Gastroesophageal sphincter (tissue), 4 donors: ENCODE results near the gene LBHD1. TPM values are rescaled to one million over a fixed set of nuclear protein-coding genes. Genes with fewer than 3 reads are reported as not detected.

Source experiments
- ATAC-seq: fragments of 150-250 bp; one replicate; pipeline ENCODE4 v1.9.1; 2016; ENCODE audit warnings: mild to moderate bottlenecking, moderate library complexity
- H3K27ac ChIP-seq, 4 donors: fragments of 200-600 bp; sonication (generic) in 3 of 4; 1 replicate in 3 of 4; 2 replicates in 1 of 4; pipeline ENCODE4 v1.5.1; 2016 to 2019
- H3K27me3 ChIP-seq: fragments of 200-600 bp; sonication (generic); one replicate; pipeline ENCODE4 v1.5.1; 2019
- H3K36me3 ChIP-seq, 2 donors: fragments of 200-600 bp; sonication (generic); one replicate each; pipeline ENCODE4 v1.5.1; 2019; ENCODE audit warnings: control low read depth in 1 of 2
- H3K4me1 ChIP-seq, 3 donors: fragments of 200-600 bp; sonication (generic); 1 replicate in 2 of 3; 2 replicates in 1 of 3; pipeline ENCODE4 v1.5.1; 2016 to 2019; ENCODE audit warnings: control low read depth in 2 of 3
- H3K4me3 ChIP-seq, 2 donors: fragments of 200-600 bp; sonication (generic); one replicate each; pipeline ENCODE4 v1.5.1; 2019; ENCODE audit warnings: mild to moderate bottlenecking in 1 of 2, moderate library complexity in 1 of 2
- H3K9me3 ChIP-seq, 3 donors: fragments of 200-600 bp; sonication (generic); one replicate each; pipeline ENCODE4 v1.5.1; 2017 to 2019; ENCODE audit warnings: control low read depth in 2 of 3
- EP300 ChIP-seq: sonication (generic); formaldehyde crosslinking; IDR thresholded peaks from one replicate; pipeline ENCODE4 v1.6.1; 2017; ENCODE audit warnings: antibody characterized with exemption, mild to moderate bottlenecking
- POLR2A ChIP-seq, 2 donors: fragments of 450-650 bp; IDR thresholded peaks; one replicate each; pipeline ENCODE4 v1.6.1; 2017; ENCODE audit warnings: antibody characterized with exemption in 2 of 2, mild to moderate bottlenecking in 2 of 2, moderate library complexity in 1 of 2
- POLR2AphosphoS5 ChIP-seq: sonication (generic); formaldehyde crosslinking; IDR thresholded peaks from one replicate; pipeline ENCODE4 v1.6.1; 2017; ENCODE audit warnings: antibody characterized with exemption
- WGBS, 2 donors: methylation state at CpG; one replicate each; pipeline ENCODE4 v1.1.5; 2018; ENCODE audit warnings: low coverage in 1 of 2; 5-methylcytosine and 5-hydroxymethylcytosine counted together
- total RNA-seq, 4 donors: library from RNA; depleted of rRNA; stranded (reverse); fragments of >200 nt; gene quantifications; one replicate each; pipeline ENCODE4 v1.1.0, GENCODE V29; 2016
- TF ChIP-seq, protein P1 (sequence below), 4 experiments: fragments of 200-600 bp in 2 of 4; fragments of 450-650 bp in 2 of 4; sonication (generic) in 1 of 4; IDR thresholded peaks; one replicate each; pipeline ENCODE4 v1.5.1; 2017 to 2019; ENCODE audit warnings: antibody characterized with exemption in 4 of 4, mild to moderate bottlenecking in 2 of 4, moderate library complexity in 2 of 4

LBHD1 gene
- total RNA-seq, 4 donors from 2014 or later, result 1.2 to 3.9 (median 2.2) TPM

DNA sequence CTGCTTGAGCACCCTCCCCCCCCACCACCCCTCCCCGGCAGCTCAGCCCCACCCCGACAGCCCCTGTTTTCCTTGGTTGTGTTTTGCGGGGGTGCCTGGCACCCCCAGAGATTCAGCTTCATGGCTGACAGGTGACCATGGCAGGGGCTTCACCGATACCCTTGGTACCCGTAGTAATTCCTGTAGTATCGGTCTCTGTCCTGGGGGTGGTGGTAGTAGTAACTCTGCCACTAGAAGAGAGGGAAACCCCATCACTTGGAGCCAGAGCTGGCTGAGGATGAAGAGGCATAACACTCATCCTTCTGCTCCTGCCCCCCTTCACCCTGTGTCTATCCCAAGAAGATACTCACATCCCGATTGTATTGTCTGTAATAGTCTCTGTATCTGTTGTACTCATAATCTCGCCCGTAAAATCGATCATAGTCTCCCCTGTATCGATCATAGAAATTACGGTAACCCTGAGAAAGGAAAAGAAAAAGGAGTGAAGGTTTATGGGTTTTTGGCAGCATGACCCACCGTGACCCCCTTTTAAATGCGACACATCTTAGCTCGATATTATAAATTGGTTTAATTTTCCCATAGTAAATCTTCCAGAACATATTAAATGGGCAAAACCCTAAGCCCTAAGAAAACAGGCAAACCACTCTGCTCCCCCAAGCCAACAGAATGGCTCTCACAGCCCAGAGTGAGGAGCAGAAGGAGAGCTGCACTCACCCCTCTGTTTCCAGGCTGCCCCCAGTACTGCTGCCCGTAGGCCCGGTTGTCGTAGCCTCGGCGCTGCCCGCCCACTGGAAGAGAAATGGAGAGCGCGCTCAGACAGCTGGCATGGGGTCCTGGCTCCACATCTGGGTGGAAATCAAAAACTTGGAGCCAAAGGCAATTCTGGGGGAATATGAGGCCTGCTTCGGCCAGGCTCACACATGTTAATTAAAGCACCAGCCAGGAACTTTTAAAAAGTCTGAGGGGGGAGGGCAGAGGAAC is 43.4 kb upstream of the LBHD1 start:
- ATAC-seq, result no peak
- H3K27ac ChIP-seq, result peak overlapping the region in 1 of 4 donors; percentile 22
- TF ChIP-seq, protein P1, sequence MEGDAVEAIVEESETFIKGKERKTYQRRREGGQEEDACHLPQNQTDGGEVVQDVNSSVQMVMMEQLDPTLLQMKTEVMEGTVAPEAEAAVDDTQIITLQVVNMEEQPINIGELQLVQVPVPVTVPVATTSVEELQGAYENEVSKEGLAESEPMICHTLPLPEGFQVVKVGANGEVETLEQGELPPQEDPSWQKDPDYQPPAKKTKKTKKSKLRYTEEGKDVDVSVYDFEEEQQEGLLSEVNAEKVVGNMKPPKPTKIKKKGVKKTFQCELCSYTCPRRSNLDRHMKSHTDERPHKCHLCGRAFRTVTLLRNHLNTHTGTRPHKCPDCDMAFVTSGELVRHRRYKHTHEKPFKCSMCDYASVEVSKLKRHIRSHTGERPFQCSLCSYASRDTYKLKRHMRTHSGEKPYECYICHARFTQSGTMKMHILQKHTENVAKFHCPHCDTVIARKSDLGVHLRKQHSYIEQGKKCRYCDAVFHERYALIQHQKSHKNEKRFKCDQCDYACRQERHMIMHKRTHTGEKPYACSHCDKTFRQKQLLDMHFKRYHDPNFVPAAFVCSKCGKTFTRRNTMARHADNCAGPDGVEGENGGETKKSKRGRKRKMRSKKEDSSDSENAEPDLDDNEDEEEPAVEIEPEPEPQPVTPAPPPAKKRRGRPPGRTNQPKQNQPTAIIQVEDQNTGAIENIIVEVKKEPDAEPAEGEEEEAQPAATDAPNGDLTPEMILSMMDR (IDR thresholded peaks at IDR 0.05), result no peak
- TF ChIP-seq EP300 (no peak), POLR2A (IDR thresholded peaks at IDR 0.05) (no peak), POLR2AphosphoS5 (no peak)
- H3K27me3 ChIP-seq, result no peaks in the 10 kb centered on the region
- 74 to 83% methylated on average over 12 to 15 of the region's 24 CpGs for WGBS, 2 donors
- no peaks in the 10 kb centered on the region for H3K9me3 ChIP-seq
- peaks cover 19 to 100% of the 10 kb centered on the region in 2 donors for H3K36me3 ChIP-seq
- peaks cover 0 to 33% (median 2%) of the 10 kb centered on the region in 3 donors for H3K4me1 ChIP-seq
- no peak overlapping the region for H3K4me3 ChIP-seq

GRCh38 chr11:62713343-62713742 is 41.3 kb upstream of the LBHD1 start:
- Histone ChIP-seq H3K9me3 (no peaks in the 10 kb centered on the region), H3K4me3 (no peak overlapping the region), H3K36me3 (peaks cover 10 to 82% of the 10 kb centered on the region in 2 donors), H3K4me1 (peaks cover 0 to 40% (median 15%) of the 10 kb centered on the region in 3 donors), H3K27ac (peak overlapping the region in 1 of 4 donors; percentile 47), H3K27me3 (no peaks in the 10 kb centered on the region)
- no peak for ATAC-seq
- no peak for TF ChIP-seq POLR2AphosphoS5
- TF ChIP-seq POLR2A (IDR thresholded peaks at IDR 0.05), result no peak
- no peak for TF ChIP-seq EP300
- TF ChIP-seq, protein P1 (IDR thresholded peaks at IDR 0.05), result no peak
- 57 to 67% methylated on average over 1 to 2 of the region's 2 CpGs for WGBS, 2 donors

GRCh38 chr11:62712861-62713260 is 40.8 kb upstream of the LBHD1 start:
- Histone ChIP-seq H3K36me3 (peaks cover 6 to 78% of the 10 kb centered on the region in 2 donors), H3K4me1 (peaks cover 0 to 40% (median 16%) of the 10 kb centered on the region in 3 donors), H3K27me3 (no peaks in the 10 kb centered on the region), H3K27ac (peak overlapping the region in 1 of 4 donors; percentile 47), H3K4me3 (no peak overlapping the region), H3K9me3 (no peaks in the 10 kb centered on the region)
- ATAC-seq, result no peak
- 54 to 61% methylated on average over 3 of the region's 3 CpGs for WGBS, 2 donors
- TF ChIP-seq POLR2AphosphoS5 (no peak), EP300 (no peak), POLR2A (IDR thresholded peaks at IDR 0.05) (no peak)
- TF ChIP-seq, protein P1 (IDR thresholded peaks at IDR 0.05), result no peak

DNA sequence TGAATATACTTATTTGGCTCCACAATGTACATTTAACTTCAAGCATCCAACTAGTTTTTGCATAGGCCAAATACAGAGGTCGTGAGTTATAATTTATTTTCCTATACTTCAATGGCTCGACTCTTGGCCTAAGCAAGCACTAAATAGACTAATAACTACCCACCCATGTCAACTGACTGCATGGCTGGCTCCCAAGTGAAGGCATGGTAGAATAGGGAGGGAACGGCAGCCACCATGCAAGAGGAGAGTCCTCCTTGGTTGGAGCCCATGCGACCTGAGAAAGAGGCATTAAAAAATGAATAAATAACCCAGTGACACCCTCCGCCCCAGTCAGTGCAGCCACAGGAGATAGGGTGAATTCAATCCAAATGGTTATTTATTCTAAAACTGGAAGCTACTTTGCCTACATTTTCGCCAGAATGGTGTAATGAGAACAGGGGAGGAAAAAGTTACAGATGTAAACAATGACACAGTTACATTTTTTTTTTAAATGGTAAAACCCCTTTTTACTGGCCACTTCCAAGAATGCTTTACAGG is 40.3 kb upstream of the LBHD1 start:
- H3K9me3 ChIP-seq, result no peaks in the 10 kb centered on the region
- H3K36me3 ChIP-seq, result peaks cover 4 to 72% of the 10 kb centered on the region in 2 donors
- ATAC-seq, result no peak
- 54 to 76% methylated on average over 4 to 6 of the region's 6 CpGs for WGBS, 2 donors
- no peak overlapping the region for H3K4me3 ChIP-seq
- H3K27ac ChIP-seq, result peak overlapping the region in 1 of 4 donors; percentile 47
- no peaks in the 10 kb centered on the region for H3K27me3 ChIP-seq
- TF ChIP-seq EP300 (no peak), POLR2AphosphoS5 (no peak), POLR2A (IDR thresholded peaks at IDR 0.05) (no peak)
- H3K4me1 ChIP-seq, result peaks cover 0 to 40% (median 16%) of the 10 kb centered on the region in 3 donors

- H3K27ac ChIP-seq, result peak overlapping the region; percentile 85 to 95 (median 94)
- peak overlapping the region; percentile 44 to 68 for H3K4me3 ChIP-seq
- H3K9me3 ChIP-seq, result no peaks in the 10 kb centered on the region
- TF ChIP-seq, protein P1 (IDR thresholded peaks at IDR 0.05), result no peak
- TF ChIP-seq POLR2A (IDR thresholded peaks at IDR 0.05) (no peak), EP300 (no peak), POLR2AphosphoS5 (no peak)
- peaks cover 0 to 60% (median 29%) of the 10 kb centered on the region in 3 donors for H3K4me1 ChIP-seq
- no peak for ATAC-seq
- WGBS, 2 donors, result 0% methylated on average over 1 of the region's 7 CpGs; no CpG with 5 or more reads in 1 of the 2 donors
- no peaks in the 10 kb centered on the region for H3K27me3 ChIP-seq
- H3K36me3 ChIP-seq, result peaks cover 0 to 49% of the 10 kb centered on the region in 2 donors
These were observed 37.9 kb upstream of the LBHD1 start for GRCh38 chr11:62710001-62710345.
